ENCODE data around the gene AP3S1. TPM values are rescaled to one million over a fixed set of nuclear protein-coding genes. Genes with fewer than 3 reads are reported as not detected.

The AP3S1 gene
- total and polyA plus RNA-seq, 12 donors, result 30.3 to 63.0 (median 41.9) TPM

GRCh38 chr5:115857626-115858349 is 16.1 kb downstream of the AP3S1 start:
- ATAC-seq (peak in 1 of 8 donors; percentile 35), DNase-seq (no peak)
- peaks cover 0 to 46% (median 34%) of the 10 kb centered on the region in 9 donors for H3K4me1 ChIP-seq
- intact Hi-C loops (cut with DNase I), result no loop called here
- peak overlapping the region in 1 of 10 donors; percentile 4 for H3K27ac ChIP-seq
- H3K36me3 ChIP-seq, result no peaks in the 10 kb centered on the region
- TF ChIP-seq CTCF (IDR thresholded peaks at IDR 0.05), result no peak
- no peak overlapping the region for H3K4me3 ChIP-seq
- peaks cover 0 to 12% (median 0%) of the 10 kb centered on the region in 11 donors for H3K9me3 ChIP-seq
- 49 to 51% methylated on average over 2 of the region's 2 CpGs for whole genome bisulfite sequencing, 2 donors
- H3K27me3 ChIP-seq, result no peaks in the 10 kb centered on the region

DNA sequence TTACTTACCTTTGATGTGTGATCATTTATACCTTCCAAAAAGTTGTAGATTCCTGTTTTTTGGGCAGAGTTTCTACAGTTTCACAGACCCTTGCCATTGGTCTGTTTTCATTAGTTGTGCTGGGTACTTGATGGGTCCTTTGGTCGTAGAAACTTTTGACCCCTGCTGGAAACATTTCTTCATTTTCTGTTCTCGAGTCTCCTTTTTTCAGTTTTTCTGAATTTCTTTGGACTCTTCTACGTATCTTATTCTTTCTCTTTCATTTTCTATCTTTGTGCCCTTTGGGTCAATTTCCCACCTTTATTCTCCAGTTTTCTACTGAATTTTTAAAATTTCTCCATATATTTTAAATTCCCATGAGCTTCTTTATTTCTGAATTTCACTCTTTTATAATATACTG is 16.7 kb downstream of the AP3S1 start:
- ATAC-seq (no peak), DNase-seq (no peak)
- peaks cover 0 to 13% (median 0%) of the 10 kb centered on the region in 11 donors for H3K9me3 ChIP-seq
- TF ChIP-seq CTCF (IDR thresholded peaks at IDR 0.05), result no peak
- H3K27ac ChIP-seq, result no peak overlapping the region
- no peaks in the 10 kb centered on the region for H3K27me3 ChIP-seq
- intact Hi-C loops (cut with DNase I), result no loop called here
- 84 to 94% methylated on average over 3 of the region's 3 CpGs for WGBS, 2 donors
- peaks cover 0 to 46% (median 34%) of the 10 kb centered on the region in 9 donors for H3K4me1 ChIP-seq
- no peak overlapping the region for H3K4me3 ChIP-seq
- H3K36me3 ChIP-seq, result no peaks in the 10 kb centered on the region

DNA sequence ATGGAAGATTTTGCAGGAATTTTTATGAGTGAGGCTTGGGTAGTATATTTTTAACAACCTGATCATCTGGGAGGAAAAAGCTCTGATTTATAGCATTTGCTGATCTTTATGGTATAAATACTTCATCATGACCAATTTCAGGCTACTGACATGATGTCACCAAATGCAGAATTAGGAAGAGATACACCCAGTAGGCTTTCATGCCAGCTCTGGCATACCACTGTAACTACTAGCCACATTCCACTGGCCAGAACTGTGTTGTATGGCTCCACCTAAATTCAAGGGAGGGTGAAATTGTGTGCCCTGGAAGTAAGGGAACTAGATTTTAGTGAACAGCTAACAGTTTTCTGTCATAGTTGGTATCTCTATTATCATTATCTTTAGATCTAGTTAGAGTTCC is 17.6 kb downstream of the AP3S1 start:
- Histone ChIP-seq H3K4me3 (no peak overlapping the region), H3K9me3 (peaks cover 0 to 12% (median 0%) of the 10 kb centered on the region in 11 donors), H3K27me3 (no peaks in the 10 kb centered on the region), H3K36me3 (no peaks in the 10 kb centered on the region), H3K4me1 (peaks cover 0 to 46% (median 36%) of the 10 kb centered on the region in 9 donors), H3K27ac (no peak overlapping the region)
- ATAC-seq (no peak), DNase-seq (no peak)
- intact Hi-C loops (cut with DNase I), result no loop called here
- TF ChIP-seq CTCF (IDR thresholded peaks at IDR 0.05), result no peak

GRCh38 chr5:115869256-115869795 is 27.6 kb downstream of the AP3S1 start:
- no peak for TF ChIP-seq CTCF (IDR thresholded peaks at IDR 0.05)
- WGBS, 2 donors, result 92 to 95% methylated on average over 3 of the region's 3 CpGs
- peaks cover 0 to 19% (median 0%) of the 10 kb centered on the region in 9 donors for H3K4me1 ChIP-seq
- no peak for DNase-seq
- H3K4me3 ChIP-seq, result no peak overlapping the region
- no peak for ATAC-seq
- intact Hi-C loops (cut with DNase I), result no loop called here
- H3K36me3 ChIP-seq, result peaks cover 0 to 47% (median 11%) of the 10 kb centered on the region in 9 donors
- H3K9me3 ChIP-seq, result peaks cover 0 to under 1% (median 0%) of the 10 kb centered on the region in 11 donors
- H3K27me3 ChIP-seq, result no peaks in the 10 kb centered on the region
- H3K27ac ChIP-seq, result no peak overlapping the region

Measured in heart right ventricle (tissue), 16 donors.